Transverse colon (tissue), 4 donors: Measurements from ENCODE around the gene ZBTB7A.

ENCODE experiments used
- CTCF ChIP-seq, 5 experiments: fragments of 200-600 bp in 3 of 5; fragments of 450-650 bp in 2 of 5; sonication (generic) in 3 of 5; IDR thresholded peaks; 1 replicate in 2 of 5; 2 replicates in 3 of 5; pipeline ENCODE4 v1.5.1; 2016 to 2017; ENCODE audit warnings: antibody characterized with exemption in 5 of 5, inconsistent platforms in 3 of 5, mild to moderate bottlenecking in 2 of 5, moderate library complexity in 1 of 5
- POLR2A ChIP-seq: fragments of 450-650 bp; IDR thresholded peaks from one replicate; pipeline ENCODE4 v1.6.1; 2016; ENCODE audit warnings: antibody characterized with exemption, mild to moderate bottlenecking, moderate library complexity
- POLR2AphosphoS5 ChIP-seq, 3 donors: sonication (generic); formaldehyde crosslinking; IDR thresholded peaks; one replicate each; pipeline ENCODE4 v1.6.1; 2016; ENCODE audit warnings: antibody characterized with exemption in 3 of 3

GRCh38 chr19:4045597-4046361 lies 20.9 kb downstream of the ZBTB7A start:
- no peak for TF ChIP-seq POLR2A
- no peak for TF ChIP-seq CTCF (IDR thresholded peaks at IDR 0.05)
- no peak for TF ChIP-seq POLR2AphosphoS5 (IDR thresholded peaks at IDR 0.05)
